ENCODE results near the gene GLRX5.
"Not testable (repeated sequence)": the region's sequence is repeated elsewhere in the genome, so short reads cannot be mapped to it uniquely, and the experiment has no call there.

The GLRX5 gene

DNA sequence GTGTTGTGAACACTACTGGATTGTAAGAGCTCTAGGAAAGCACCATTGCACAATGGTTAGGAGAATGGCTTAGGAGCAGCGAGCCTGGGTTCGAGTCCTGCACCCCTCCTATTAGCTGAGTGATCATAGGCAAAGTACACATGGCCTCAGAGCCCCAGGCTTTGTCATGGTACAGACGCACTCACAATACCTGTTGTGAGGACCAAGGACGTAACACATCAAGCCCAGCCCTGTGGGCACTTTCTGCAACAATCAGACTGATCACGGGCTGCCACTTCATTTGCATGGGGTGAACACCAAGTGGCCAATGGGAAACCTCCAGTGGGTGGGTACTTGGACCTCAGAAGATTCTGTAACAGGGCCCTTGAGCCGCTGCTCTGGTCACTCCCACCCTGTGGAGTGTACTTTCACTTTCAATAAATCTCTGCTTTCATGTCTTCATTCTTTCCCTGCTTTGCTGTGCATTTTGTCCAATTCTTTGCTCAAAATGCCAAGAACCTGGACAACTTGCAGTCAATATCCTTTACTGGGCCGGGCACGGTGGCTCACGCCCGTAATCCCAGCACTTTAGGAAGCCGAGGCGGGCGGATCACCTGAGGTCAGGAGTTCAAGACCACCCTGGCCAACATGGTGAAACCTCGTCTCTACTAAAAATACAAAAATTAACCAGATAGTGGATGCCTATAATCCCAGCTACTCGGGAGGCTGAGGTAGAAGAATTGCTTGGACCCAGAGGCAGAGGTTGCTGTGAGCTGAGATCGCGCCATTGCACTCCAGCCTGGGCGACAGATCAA, 28.2 kb downstream of the GLRX5 start:
- no peak for DNase-seq

DNA sequence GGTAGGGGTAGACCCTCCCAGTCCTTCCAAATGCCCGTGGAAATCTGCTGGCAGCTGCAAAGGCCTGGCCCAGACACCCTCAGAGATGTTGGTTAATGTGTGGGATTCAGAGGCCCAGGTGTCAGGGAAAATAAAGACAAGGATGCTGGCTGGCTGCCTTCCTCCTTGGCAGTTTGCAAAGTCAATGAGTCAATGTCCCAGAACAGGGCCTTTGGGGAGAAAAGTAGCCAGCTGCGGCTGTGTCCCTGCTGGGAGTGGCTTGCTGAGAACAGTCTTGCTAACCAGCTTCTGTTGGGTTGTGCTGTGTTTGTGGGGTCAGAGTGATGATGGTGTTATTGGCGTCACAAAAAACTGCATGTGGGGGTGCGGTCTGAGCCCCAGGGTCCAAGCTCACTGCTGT, 29.2 kb downstream of the GLRX5 start:
- DNase-seq = no peak

DNA sequence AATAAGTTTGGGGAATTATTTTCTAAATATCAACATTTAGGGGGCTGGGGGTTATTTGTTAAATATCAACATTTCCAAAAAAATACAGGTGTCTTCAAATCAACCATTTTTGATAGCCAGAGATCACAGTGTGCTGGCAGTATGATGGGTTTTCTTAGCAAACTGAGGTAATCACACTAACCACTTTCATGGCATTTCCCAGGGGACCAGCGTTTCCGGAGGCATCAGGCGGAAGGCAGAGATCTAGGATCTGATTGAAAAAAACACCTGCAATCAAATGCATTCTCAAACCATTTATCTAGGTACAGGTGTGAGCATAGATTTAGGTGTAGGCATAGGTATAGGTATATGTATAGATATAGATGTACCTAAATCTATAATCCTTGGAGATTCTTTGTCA, 34.6 kb downstream of the GLRX5 start:
- no peak for DNase-seq

DNA sequence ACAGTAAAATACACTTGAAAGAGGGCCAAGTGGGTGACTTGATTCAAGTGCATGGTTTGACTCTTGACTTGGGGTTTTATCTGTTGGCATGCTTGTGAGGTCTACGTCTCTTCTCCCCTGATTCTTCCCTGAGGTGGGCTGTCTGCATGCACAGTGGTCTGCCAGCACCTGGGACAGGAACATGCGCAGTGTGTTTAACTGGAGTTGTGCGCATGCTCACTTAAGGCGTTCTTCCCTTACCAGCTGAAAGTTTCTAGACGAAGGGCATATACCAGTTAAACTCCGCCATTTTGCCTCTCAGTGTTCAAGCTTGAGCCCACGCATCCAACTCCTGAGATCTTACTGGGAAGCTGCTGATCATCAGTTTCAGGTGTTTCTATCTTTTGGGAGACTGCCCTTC, 38.5 kb downstream of the GLRX5 start:
- DNase-seq = no peak

DNA sequence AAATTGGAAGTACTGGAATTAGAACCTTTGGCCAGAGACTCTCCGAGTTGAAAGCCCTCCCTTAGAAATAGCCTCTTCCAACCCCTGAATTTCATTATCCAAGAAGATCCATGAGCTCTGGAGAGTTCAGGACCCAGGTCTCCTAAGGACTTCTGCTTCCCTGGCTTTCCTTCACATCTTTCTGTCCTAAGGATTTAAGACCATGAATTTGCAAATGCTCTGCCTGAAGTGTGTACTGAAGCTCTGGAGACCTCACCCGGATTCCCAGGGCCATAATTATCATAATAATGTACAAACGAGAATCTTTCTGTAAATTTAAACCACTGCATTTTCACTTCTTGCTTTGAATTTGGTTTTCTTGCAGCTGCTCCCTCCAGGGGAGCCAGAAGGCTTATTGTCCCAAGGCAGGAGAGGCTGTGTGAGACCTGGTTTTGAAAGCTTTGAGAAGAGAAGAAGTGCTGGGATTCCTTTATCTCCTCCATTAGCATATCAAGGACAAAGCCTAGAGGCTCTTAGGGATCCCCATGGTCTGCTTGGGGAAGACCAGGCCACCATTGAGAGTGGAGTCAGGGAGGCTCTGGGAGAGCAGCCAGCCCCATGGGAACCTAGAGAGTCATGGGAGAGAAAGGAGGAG, 41.1 kb downstream of the GLRX5 start:
- no peak for DNase-seq

DNA sequence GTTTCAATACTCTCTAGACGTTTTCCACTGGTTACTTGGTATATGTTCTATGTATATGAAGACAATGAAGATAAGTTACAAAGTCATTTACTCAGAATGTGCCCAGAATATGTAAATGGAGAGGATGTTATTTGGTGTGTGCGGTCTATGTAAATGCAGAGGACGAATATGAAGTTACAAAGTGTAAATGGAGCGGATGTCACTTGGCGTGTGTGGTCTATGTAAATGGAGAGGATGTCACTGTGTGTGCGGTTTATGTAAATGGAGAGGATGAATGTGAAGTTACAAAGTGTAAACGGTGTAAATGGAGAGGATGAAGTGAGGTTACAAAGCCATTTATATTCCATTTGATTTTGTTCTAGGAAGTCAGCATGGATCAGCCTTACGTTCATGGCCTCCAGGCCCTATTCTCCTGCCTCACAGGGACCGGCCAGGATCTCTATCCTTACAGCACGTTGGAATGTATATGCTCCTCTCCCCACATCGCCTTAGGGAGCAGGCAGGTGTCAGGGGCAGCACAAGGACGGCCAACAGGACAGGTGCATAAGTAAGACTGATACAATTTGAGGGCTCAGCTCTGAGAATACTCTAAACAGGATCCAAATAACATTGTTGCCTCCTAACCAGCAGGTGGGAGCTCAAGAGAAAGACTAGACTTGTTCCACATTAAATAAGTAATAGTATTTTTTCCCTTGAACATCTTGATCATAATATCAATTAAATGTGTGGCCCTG, 42.4 kb downstream of the GLRX5 start:
- no peak for DNase-seq

DNA sequence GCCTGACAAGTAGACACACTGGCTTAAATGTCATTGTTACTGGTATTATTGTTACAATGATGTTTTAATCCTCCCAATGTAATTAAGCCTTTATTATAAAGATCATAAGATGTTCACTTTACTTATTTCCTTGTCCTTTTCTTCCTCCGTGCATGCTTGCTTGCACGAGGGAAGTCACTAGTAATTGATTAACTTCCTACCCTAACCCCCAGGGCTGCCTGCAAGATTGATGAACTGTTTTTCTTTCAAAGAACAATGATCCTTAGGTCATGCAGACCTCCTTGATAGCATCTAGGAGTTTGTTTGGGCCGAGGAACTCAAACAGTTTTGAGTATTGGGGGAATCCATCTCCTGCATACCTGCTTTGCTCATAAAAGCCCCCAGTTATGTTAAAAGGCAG, 43.0 kb downstream of the GLRX5 start:
- DNase-seq = no peak

DNA sequence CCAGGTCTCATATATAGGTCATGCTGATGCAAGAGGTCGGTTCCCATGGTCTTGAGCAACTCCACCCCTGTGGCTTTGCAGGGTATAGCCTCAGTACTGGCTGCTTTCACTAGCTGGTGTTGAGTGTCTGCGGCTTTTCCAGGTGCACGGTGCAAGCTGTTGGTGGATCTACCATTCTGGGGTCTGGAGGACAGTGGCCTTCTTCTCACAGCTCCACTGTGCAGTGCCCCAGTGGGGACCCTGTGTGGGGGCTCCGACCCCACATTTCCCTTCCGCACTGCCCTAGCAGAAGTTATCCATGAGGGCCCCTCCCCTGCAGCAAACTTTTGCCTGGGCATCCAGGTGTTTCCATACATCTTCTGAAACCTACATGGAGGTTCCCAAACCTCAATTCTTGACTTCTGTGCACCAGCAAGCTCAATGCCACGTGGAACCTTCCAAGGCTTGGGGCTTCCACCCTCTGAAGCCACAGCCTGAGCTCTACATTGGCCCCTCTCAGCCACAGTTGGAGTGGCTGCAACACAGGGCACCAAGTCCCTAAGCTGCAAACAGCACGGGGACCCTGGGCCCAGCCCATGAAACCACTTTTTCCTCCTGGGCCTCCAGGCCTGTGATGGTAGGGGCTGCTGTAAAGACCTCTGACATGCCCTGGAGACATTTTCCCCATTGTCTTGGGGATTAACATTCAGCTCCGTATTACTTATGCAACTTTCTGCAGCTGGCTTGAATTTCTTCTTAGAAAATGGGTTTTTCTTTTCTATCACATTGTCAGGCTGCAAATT, 49.2 kb downstream of the GLRX5 start:
- not testable (repeated sequence) for DNase-seq

DNA sequence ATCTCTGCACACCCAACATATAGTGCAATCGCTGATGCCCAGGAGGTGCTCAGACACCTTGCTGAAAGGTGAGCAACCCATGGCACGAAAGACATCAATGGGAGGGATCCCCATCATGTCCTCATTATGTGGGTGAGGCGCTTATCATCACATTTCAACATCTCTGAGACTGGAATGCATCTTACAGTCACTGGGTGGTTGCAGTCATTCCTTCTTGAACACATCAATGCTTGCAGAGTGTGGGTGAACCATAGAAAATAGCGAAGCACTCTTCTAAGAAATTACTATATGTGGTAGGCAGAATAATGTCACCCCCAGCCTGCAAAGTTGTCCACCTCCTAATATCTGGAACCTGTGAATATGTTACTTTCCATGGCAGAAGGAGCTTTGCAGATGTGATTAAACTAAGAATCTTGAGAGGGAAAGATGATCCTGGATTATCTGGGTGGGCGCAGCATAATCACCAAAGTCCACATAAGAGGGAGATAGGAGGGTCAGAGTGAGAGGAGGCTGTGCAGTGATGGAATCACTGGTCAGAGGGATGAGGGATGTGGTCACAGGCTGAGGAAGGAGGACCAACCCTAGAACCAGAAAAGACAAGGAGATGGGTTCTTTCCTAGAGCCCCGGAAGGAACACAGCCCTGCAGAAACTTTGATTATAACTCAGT, 51.2 kb downstream of the GLRX5 start:
- no peak for DNase-seq

DNA sequence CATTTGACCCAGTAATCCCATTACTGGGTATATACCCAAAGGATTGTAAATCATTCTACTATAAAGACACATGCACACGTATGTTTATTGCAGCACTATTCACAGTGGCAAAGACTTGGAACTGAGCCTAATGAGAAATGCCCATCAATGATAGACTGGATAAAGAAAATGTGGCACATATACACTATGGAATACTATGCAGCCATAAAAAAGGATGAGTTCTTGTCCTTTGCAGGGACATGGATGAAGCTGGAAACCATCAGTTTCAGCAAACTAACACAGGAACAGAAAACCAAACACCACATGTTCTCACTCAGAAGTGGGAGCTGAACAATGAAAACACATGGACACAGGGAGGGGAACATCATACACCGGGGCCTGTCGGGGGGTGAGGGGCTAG, 56.3 kb downstream of the GLRX5 start:
- DNase-seq = not testable (repeated sequence)

Data from SIG-M5 (cell line).